ENCODE measurements around the gene PRDM5.
"Not testable (repeated sequence)": the region's sequence is repeated elsewhere in the genome, so short reads cannot be mapped to it uniquely, and the experiment has no call there.

The PRDM5 gene

GRCh38 chr4:120760047-120760446 lies 162.5 kb downstream of the PRDM5 start:
- in situ Hi-C loops (cut with MboI; ENCODE audit: low sequenced_read_pairs) = no loop called here

GRCh38 chr4:120755864-120756263 lies 166.7 kb downstream of the PRDM5 start:
- in situ Hi-C loops (cut with MboI; ENCODE audit: low sequenced_read_pairs) = no loop called here

- in situ Hi-C loops (cut with MboI; ENCODE audit: low sequenced_read_pairs) = no loop called here
Measured at GRCh38 chr4:120754590-120754989, 167.9 kb downstream of the PRDM5 start.

- in situ Hi-C loops (cut with MboI; ENCODE audit: low sequenced_read_pairs) = no loop called here
Measured at GRCh38 chr4:120753854-120754253, 168.7 kb downstream of the PRDM5 start.

GRCh38 chr4:120750152-120750525 lies 172.4 kb downstream of the PRDM5 start:
- in situ Hi-C loops (cut with MboI; ENCODE audit: low sequenced_read_pairs) = no loop called here

GRCh38 chr4:120749445-120750151 lies 172.9 kb downstream of the PRDM5 start:
- in situ Hi-C loops (cut with MboI; ENCODE audit: low sequenced_read_pairs) = no loop called here

- in situ Hi-C loops (cut with MboI; ENCODE audit: low sequenced_read_pairs) = not testable (repeated sequence)
Measured at GRCh38 chr4:120741636-120742035, 180.9 kb downstream of the PRDM5 start.

GRCh38 chr4:120736312-120736711 lies 186.2 kb downstream of the PRDM5 start:
- in situ Hi-C loops (cut with MboI; ENCODE audit: low sequenced_read_pairs) = no loop called here

GRCh38 chr4:120733968-120734367 lies 188.6 kb downstream of the PRDM5 start:
- in situ Hi-C loops (cut with MboI; ENCODE audit: low sequenced_read_pairs) = no loop called here

GRCh38 chr4:120733054-120733453 lies 189.5 kb downstream of the PRDM5 start:
- in situ Hi-C loops (cut with MboI; ENCODE audit: low sequenced_read_pairs) = no loop called here

GRCh38 chr4:120731561-120731960 lies 191.0 kb downstream of the PRDM5 start:
- in situ Hi-C loops (cut with MboI; ENCODE audit: low sequenced_read_pairs) = no loop called here

GRCh38 chr4:120730777-120731320 lies 191.7 kb downstream of the PRDM5 start:
- in situ Hi-C loops (cut with MboI; ENCODE audit: low sequenced_read_pairs) = no loop called here

GRCh38 chr4:120728892-120729675 lies 193.4 kb downstream of the PRDM5 start:
- in situ Hi-C loops (cut with MboI; ENCODE audit: low sequenced_read_pairs) = no loop called here

GRCh38 chr4:120725639-120726580 lies 196.6 kb downstream of the PRDM5 start:
- in situ Hi-C loops (cut with MboI; ENCODE audit: low sequenced_read_pairs) = no loop called here

GRCh38 chr4:120724656-120725055 lies 197.9 kb downstream of the PRDM5 start:
- in situ Hi-C loops (cut with MboI; ENCODE audit: low sequenced_read_pairs) = no loop called here

- in situ Hi-C loops (cut with MboI; ENCODE audit: low sequenced_read_pairs) = no loop called here
Measured at GRCh38 chr4:120723986-120724385, 198.5 kb downstream of the PRDM5 start.

- in situ Hi-C loops (cut with MboI; ENCODE audit: low sequenced_read_pairs) = no loop called here
Measured at GRCh38 chr4:120723105-120723504, 199.4 kb downstream of the PRDM5 start.

GRCh38 chr4:120722655-120723054 lies 199.9 kb downstream of the PRDM5 start:
- in situ Hi-C loops (cut with MboI; ENCODE audit: low sequenced_read_pairs) = no loop called here

GRCh38 chr4:120720354-120720934 lies 202.1 kb downstream of the PRDM5 start:
- in situ Hi-C loops (cut with MboI; ENCODE audit: low sequenced_read_pairs) = no loop called here

- in situ Hi-C loops (cut with MboI; ENCODE audit: low sequenced_read_pairs) = no loop called here
Measured at GRCh38 chr4:120718979-120719566, 203.5 kb downstream of the PRDM5 start.

Data from HL-60/S4 treated with retinoic acid at 250 ng/mL for 4 days and 3 days (cell line).